Nephron progenitor cell (in vitro differentiated cells): ENCODE data around the gene KYNU.
"Not testable (repeated sequence)": the region's sequence is repeated elsewhere in the genome, so short reads cannot be mapped to it uniquely, and the experiment has no call there.

Experiments used
- DNase-seq: peaks from one replicate; pipeline ENCODE4 v3.0.0; 2021
- H3K27ac Mint-ChIP-seq: 2 replicates; pipeline ENCODE4 v1.8.0; 2021; ENCODE audit warnings: mild to moderate bottlenecking, moderate library complexity, mixed read lengths
- H3K27me3 Mint-ChIP-seq: 2 replicates; pipeline ENCODE4 v1.8.0; 2021; ENCODE audit warnings: mild to moderate bottlenecking, low read depth, mixed read lengths; ENCODE audit not compliant: poor library complexity
- H3K36me3 Mint-ChIP-seq: 2 replicates; pipeline ENCODE4 v1.8.0; 2021; ENCODE audit warnings: low read depth, mixed read lengths
- H3K4me1 Mint-ChIP-seq: 2 replicates; pipeline ENCODE4 v1.8.0; 2021; ENCODE audit warnings: mixed read lengths
- H3K4me3 Mint-ChIP-seq: 2 replicates; pipeline ENCODE4 v1.8.0; 2021; ENCODE audit warnings: mild to moderate bottlenecking, moderate library complexity, mixed read lengths
- H3K9me3 Mint-ChIP-seq: 2 replicates; pipeline ENCODE4 v1.8.0; 2021; ENCODE audit warnings: mild to moderate bottlenecking, moderate library complexity, mixed read lengths
- CTCF ChIP-seq: fragments of 200-600 bp; sonication (generic); IDR thresholded peaks from 2 replicates; pipeline ENCODE4 v1.5.0; 2021; ENCODE audit warnings: antibody characterized with exemption

The KYNU gene

GRCh38 chr2:143071185-143071876 is 193.9 kb downstream of the KYNU start:
- H3K36me3 Mint-ChIP-seq, result no peaks in the 10 kb centered on the region
- no peaks in the 10 kb centered on the region for H3K27me3 Mint-ChIP-seq
- no peak overlapping the region for H3K27ac Mint-ChIP-seq
- H3K4me3 Mint-ChIP-seq, result no peak overlapping the region
- H3K9me3 Mint-ChIP-seq, result peaks cover 17% of the 10 kb centered on the region
- no peaks in the 10 kb centered on the region for H3K4me1 Mint-ChIP-seq
- DNase-seq, result no peak
- no peak for TF ChIP-seq CTCF

DNA sequence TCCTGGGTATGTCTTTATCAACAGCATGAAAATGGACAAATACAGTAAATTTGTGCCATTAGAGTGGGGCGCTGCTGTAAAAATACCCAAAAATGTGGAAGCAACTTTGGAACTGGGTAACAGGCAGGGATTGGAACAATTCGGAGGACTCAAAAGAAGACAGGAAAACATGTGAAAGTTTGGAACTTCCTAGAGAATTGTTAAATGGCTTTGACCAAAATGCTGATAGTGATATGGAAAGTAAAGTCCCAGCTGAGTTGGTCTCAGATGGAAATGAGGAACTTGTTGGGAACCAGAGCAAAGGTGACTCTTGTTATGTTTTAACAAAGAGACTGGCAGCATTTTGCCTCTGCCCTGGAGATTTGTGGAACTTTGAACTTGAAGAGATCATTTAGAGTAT is 197.4 kb downstream of the KYNU start:
- H3K27ac Mint-ChIP-seq, H3K27me3 Mint-ChIP-seq, H3K4me3 Mint-ChIP-seq: not testable (repeated sequence)

DNA sequence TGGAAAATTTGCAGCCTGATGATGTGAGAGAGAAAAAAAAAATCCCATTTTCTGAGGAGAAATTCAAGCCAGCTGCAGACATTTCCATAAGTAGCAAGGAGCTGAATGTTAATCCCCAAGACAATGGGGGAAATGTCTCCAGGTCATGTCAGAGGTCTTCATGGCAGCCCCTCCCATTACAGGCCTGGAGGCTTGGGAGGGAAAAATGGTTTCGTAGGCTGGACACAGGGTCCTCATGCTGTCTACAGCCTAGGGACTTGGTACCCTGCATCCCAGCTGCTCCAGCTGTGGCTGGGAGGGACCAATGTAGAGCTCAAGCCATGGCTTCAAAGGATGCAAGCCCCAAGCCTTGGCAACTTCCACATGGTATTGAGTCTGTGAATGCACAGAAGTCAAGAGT is 198.2 kb downstream of the KYNU start:
- H3K27ac Mint-ChIP-seq, result no peak overlapping the region
- TF ChIP-seq CTCF, result no peak
- H3K4me3 Mint-ChIP-seq, result no peak overlapping the region

More for the DNA sequence above, 197.4 kb downstream of the KYNU start:
- H3K9me3 Mint-ChIP-seq, result peaks cover 22% of the 10 kb centered on the region
- H3K36me3 Mint-ChIP-seq, H3K4me1 Mint-ChIP-seq, DNase-seq: not testable (repeated sequence)

GRCh38 chr2:143078104-143078503 is 200.6 kb downstream of the KYNU start:
- TF ChIP-seq CTCF, result no peak
- H3K27me3 Mint-ChIP-seq, result no peaks in the 10 kb centered on the region
- H3K27ac Mint-ChIP-seq, result no peak overlapping the region
- H3K4me3 Mint-ChIP-seq, result no peak overlapping the region
- no peak for DNase-seq
- peaks cover 22% of the 10 kb centered on the region for H3K9me3 Mint-ChIP-seq
- no peaks in the 10 kb centered on the region for H3K36me3 Mint-ChIP-seq
- no peaks in the 10 kb centered on the region for H3K4me1 Mint-ChIP-seq

More for the DNA sequence above, 198.2 kb downstream of the KYNU start:
- no peak for DNase-seq
- H3K4me1 Mint-ChIP-seq, result no peaks in the 10 kb centered on the region
- peaks cover 22% of the 10 kb centered on the region for H3K9me3 Mint-ChIP-seq
- H3K27me3 Mint-ChIP-seq, result no peaks in the 10 kb centered on the region
- H3K36me3 Mint-ChIP-seq, result no peaks in the 10 kb centered on the region

DNA sequence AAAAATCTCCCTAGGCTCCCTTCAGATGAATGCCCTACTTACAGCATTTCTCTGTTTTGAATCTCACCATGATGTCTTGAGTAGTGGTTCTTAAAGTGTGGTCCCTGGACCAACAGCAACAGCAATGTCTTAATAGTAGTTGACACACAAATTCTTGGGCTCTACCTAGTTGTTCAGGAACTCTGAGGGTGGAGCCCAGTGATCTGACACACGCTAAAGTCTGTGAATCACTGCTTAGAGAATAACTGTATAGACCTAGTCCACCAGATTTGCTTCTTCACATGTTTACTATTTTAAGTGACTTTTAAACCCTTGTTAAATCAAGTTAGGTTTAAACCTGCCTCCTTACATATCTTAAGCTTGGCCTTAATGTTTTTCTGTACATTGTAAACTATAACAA is 204.2 kb downstream of the KYNU start:
- H3K36me3 Mint-ChIP-seq, result no peaks in the 10 kb centered on the region
- no peaks in the 10 kb centered on the region for H3K4me1 Mint-ChIP-seq
- TF ChIP-seq CTCF, result no peak
- H3K27me3 Mint-ChIP-seq, result no peaks in the 10 kb centered on the region
- no peak overlapping the region for H3K27ac Mint-ChIP-seq
- H3K4me3 Mint-ChIP-seq, result no peak overlapping the region
- DNase-seq, result no peak
- H3K9me3 Mint-ChIP-seq, result peaks cover 2% of the 10 kb centered on the region

DNA sequence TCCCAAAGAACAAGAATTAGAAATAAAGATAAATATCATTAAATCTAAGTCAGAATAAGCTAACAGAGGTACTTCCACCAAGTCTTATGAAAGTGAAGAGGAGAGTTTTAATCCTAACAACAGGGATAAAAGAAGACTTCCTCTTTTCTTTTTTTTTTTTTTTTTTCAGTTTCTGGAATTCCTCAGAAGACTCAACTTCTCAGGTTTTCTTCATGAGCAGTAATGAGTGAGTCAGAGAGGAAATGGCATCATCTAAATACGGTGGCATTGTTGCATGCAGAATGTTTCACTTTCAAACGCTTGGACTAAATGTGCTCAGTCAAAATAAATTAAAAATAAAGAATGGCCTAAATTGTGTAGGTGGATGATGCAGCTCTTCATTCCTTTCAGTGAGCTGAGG is 206.2 kb downstream of the KYNU start:
- no peaks in the 10 kb centered on the region for H3K9me3 Mint-ChIP-seq
- DNase-seq, result no peak

More for the DNA sequence above, 206.2 kb downstream of the KYNU start:
- Mint-ChIP-seq H3K27me3 (no peaks in the 10 kb centered on the region), H3K27ac (no peak overlapping the region), H3K36me3 (no peaks in the 10 kb centered on the region), H3K4me1 (no peaks in the 10 kb centered on the region), H3K4me3 (no peak overlapping the region)
- no peak for TF ChIP-seq CTCF
